ENCODE results near the gene ITGAD. TPM values are rescaled to one million over a fixed set of nuclear protein-coding genes. Genes with fewer than 3 reads are reported as not detected.

Gene ITGAD
- polyA plus RNA-seq, 1 of the 3 experiments (the other 2 are of a cell fraction), result not detected

GRCh38 chr16:31348579-31348978 is 44.6 kb upstream of the ITGAD start:
- Histone ChIP-seq H3K27me3 (ENCODE audit: insufficient read depth) (peaks cover 24% of the 10 kb centered on the region), H2AFZ (ENCODE audit: low read depth) (no peak overlapping the region), H3K36me3 (replicated peaks in 1 of 2; ENCODE audit: control insufficient read depth in 1 of 2, insufficient read depth in 2 of 2, low read length in 1 of 2) (no peaks in the 10 kb centered on the region), H4K20me1 (ENCODE audit: insufficient read depth) (no peaks in the 10 kb centered on the region), H3K4me3 (ENCODE audit: low read depth in 2 of 2, low read length in 1 of 2) (no peak overlapping the region), H3K9me2 (no peaks in the 10 kb centered on the region), H3K4me1 (ENCODE audit: control insufficient read depth in 1 of 2, insufficient read depth in 2 of 2, low read depth in 1 of 2, low read length in 1 of 2) (no peaks in the 10 kb centered on the region), H3K79me2 (ENCODE audit: insufficient read depth) (no peaks in the 10 kb centered on the region), H3K4me2 (no peak overlapping the region), H3K27ac (ENCODE audit: low read depth in 2 of 2, low read length in 1 of 2) (no peak overlapping the region), H3F3A (replicated peaks; ENCODE audit: insufficient read depth) (no peaks in the 10 kb centered on the region), H3K9ac (no peak overlapping the region), H3K9me3 (no peaks in the 10 kb centered on the region)
- WGBS (ENCODE audit: low lambda C conversion rate), result 5% methylated on average over 3 of the region's 3 CpGs
- POLR2A ChIA-PET, result no interaction called here
- CTCF ChIA-PET, result no interaction called here
- no peak for DNase-seq
- TF ChIP-seq EZH2phosphoT487 (IDR thresholded peaks at IDR 0.05; ENCODE audit: borderline replicate concordance, low read depth) (no peak), GATA2 (CRISPR knock-in tag; IDR thresholded peaks at IDR 0.05) (no peak), RCOR1 (IDR thresholded peaks at IDR 0.05; ENCODE audit: low read length) (no peak), CTCF (IDR thresholded peaks at IDR 0.05) (no peak), TAF1 (IDR thresholded peaks at IDR 0.05; ENCODE audit: borderline replicate concordance, low read depth, low read length) (no peak)

- H2AFZ ChIP-seq (ENCODE audit: low read depth), result no peak overlapping the region
- TF ChIP-seq USF1 (IDR thresholded peaks at IDR 0.05; ENCODE audit: borderline replicate concordance, low read depth) (no peak), JUND (IDR thresholded peaks at IDR 0.05) (no peak)
- no peaks in the 10 kb centered on the region for H3K79me2 ChIP-seq (ENCODE audit: insufficient read depth)
- H3K9ac ChIP-seq, result no peak overlapping the region
- no peak overlapping the region for H3K4me3 ChIP-seq (ENCODE audit: low read depth in 2 of 2, low read length in 1 of 2)
- no peaks in the 10 kb centered on the region for H3K36me3 ChIP-seq (replicated peaks in 1 of 2; ENCODE audit: control insufficient read depth in 1 of 2, insufficient read depth in 2 of 2, low read length in 1 of 2)
- H3F3A ChIP-seq (replicated peaks; ENCODE audit: insufficient read depth), result no peaks in the 10 kb centered on the region
- CTCF ChIA-PET, result no interaction called here
- peaks cover 14% of the 10 kb centered on the region; the same call in 1 of the 2 replicates for H3K27me3 ChIP-seq (ENCODE audit: insufficient read depth)
- no peaks in the 10 kb centered on the region for H3K4me1 ChIP-seq (ENCODE audit: control insufficient read depth in 1 of 2, insufficient read depth in 2 of 2, low read depth in 1 of 2, low read length in 1 of 2)
- 13% methylated on average over 12 of the region's 12 CpGs for WGBS (ENCODE audit: low lambda C conversion rate)
- H3K9me3 ChIP-seq, result no peaks in the 10 kb centered on the region
- H3K9me2 ChIP-seq, result no peaks in the 10 kb centered on the region
- H3K27ac ChIP-seq (ENCODE audit: low read depth in 2 of 2, low read length in 1 of 2), result no peak overlapping the region
- no peaks in the 10 kb centered on the region for H4K20me1 ChIP-seq (ENCODE audit: insufficient read depth)
- no peak for DNase-seq
- POLR2A ChIA-PET, result no interaction called here
- H3K4me2 ChIP-seq, result no peak overlapping the region
These were observed 42.7 kb upstream of the ITGAD start for GRCh38 chr16:31350275-31351005.

Data from SK-N-SH (cell line).